ENCODE results near the gene ELMO3.
A peak's percentile ranks its signal among the peaks of the same experiment; 100 is the strongest.

ELMO3 gene

DNA sequence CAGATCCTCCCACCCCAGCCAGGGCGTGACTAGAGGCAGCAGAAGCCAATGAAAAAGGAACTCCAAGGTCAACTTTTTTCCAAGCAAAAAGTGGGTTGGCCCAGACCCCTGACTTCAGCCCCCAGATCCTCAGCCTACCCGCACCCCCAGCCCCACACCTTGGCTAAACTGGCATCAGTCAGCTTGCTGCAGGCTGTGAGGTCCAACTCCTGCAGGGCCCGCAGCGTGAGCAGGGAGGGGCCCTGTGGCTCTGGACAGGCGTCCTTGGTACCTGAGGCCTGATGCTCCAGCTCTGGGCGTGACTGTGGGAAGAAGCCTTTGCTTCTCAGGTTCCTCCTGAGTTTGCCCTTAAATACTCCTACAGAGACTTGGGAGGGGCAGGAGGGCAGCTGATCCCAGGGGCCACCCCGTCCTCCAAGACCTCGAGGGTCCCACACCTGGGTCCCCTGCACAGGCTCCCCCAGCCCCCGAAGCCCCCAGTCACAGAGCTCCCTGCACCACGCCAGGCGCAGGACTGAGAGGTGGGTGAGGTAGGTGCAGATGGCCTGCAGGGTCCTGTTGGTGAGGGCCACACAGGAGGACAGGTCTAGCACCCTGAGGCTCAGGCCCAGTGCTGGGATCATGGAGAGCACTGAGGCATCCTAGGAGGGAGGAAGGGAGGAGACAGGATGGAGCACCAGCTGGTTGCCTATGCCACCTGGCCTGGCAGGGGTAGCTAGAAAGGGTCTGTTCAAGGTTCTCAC is 9.4 kb downstream of the ELMO3 start:
- H3K27ac ChIP-seq: peak overlapping the region in 1 of 21 experiments; percentile 5
- no peak overlapping the region for H3K4me3 ChIP-seq

- Histone ChIP-seq H3K27ac (no peak overlapping the region), H3K4me3 (no peak overlapping the region)
These were observed 10.6 kb downstream of the ELMO3 start for GRCh38 chr16:67209565-67209964.

GRCh38 chr16:67210069-67210937 is 11.4 kb downstream of the ELMO3 start:
- H3K4me3 ChIP-seq: no peak overlapping the region
- H3K27ac ChIP-seq: no peak overlapping the region

DNA sequence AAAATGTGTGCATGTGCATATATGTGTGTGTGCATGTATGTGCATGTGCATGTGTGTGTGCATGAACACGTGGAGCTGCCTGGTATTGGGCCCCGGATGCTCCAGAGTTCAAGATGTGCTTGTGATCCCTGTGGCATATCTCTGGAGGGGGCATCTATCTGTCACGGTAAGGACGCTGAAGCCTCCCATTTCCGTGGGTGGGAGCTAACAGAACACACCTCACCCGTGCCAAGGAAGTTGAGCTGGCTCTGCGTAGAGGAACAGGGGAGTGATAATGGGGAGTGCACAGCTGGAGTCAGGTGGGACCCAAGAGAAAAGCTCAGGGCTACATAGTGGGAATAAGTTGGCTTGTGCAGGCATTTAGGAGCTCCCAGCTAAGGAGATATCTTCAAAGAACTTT is 12.7 kb downstream of the ELMO3 start:
- Histone ChIP-seq H3K4me3 (no peak overlapping the region), H3K27ac (no peak overlapping the region)

- no peak overlapping the region for H3K4me3 ChIP-seq
- H3K27ac ChIP-seq: peak overlapping the region in 6 of 21 experiments; percentile 9 to 62 (median 25)
These were observed 13.8 kb downstream of the ELMO3 start for GRCh38 chr16:67212766-67213165.

DNA sequence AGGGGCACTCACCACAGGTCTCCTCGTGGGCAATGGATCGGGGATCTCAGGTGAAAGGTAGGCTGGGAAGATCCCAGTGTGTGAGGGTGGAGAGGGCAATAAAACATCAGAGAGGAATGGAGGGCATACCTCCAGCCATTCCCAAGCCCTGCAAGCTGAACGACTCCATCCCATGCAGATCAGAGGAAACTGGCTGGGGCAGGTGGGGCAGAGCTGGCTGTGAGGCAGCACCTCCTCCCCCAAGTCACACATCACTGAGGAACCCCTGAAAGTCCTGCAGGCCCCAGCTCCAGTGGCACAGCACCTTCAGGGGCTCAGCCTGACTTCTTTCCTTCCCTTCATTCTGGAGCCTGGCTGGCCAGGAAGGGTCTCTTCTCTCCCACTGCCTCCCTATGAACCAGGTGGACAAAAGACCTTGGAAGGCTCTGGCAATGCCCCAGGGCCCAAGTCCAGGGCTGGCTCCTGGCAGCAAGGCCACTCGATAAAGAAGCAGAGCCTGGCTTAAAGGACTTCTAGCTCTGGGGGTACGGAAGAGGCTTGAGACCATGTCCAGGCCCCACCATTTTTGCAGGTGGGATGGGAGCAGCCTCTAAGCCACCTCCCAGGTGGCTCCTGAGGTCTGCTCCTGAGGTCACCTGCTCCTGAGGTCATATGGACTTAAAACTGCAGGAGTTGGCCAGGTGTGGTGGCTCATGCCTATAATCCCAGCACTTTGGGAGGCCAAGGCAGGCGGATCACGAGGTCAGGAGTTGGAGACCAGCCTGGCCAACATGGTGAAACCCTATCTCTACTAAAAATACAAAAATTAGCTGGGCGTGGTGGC is 14.5 kb downstream of the ELMO3 start:
- Histone ChIP-seq H3K4me3 (no peak overlapping the region), H3K27ac (peak overlapping the region in 7 of 21 experiments; percentile 9 to 62 (median 26))

- peak overlapping the region in 1 of 21 experiments; percentile 7 for H3K27ac ChIP-seq
- H3K4me3 ChIP-seq: no peak overlapping the region
These were observed 16.8 kb downstream of the ELMO3 start for GRCh38 chr16:67215706-67216105.

DNA sequence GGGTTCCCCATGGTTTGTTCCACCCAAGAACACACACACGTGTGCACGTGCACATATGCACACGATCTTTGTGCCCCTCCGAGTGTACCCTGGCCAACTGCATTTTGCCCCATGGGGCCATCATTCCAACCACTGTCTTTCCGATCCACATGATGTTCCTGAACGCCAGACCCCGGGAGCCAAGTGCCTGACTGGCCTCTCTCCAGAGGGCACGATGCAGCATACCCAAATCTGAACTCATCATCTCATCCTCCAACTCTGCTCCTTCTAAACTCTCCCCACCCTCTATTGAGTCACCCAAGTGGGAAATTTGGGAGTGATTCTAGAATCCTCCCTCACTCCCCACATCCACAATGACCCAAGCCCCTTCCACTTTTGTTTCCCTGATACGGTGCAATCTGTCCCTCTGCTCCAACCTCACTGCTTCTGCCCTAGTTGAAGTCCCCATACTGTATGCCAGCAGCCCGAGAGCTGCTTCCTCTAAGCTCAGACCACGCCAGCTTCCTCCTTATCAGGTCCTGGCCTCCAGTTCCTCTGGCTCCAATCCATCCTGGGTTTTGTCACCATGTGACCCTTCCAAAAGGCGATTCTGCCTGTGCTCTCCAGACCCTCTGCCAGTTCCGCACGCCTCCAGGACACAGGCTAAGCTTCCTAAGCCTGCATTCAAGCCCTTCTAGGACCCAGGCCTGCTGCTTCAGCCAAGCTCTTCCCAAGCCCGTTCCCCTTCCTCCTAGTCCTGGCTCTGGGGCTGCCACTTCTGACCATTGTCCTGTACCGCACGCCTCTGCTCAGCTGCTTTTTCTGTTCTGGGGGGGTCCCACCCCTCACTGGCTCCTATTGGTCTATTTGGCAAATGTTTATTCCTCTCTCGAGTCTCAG is 17.9 kb downstream of the ELMO3 start:
- Histone ChIP-seq H3K27ac (peak overlapping the region in 13 of 21 experiments; percentile 11 to 76 (median 44)), H3K4me3 (no peak overlapping the region)

DNA sequence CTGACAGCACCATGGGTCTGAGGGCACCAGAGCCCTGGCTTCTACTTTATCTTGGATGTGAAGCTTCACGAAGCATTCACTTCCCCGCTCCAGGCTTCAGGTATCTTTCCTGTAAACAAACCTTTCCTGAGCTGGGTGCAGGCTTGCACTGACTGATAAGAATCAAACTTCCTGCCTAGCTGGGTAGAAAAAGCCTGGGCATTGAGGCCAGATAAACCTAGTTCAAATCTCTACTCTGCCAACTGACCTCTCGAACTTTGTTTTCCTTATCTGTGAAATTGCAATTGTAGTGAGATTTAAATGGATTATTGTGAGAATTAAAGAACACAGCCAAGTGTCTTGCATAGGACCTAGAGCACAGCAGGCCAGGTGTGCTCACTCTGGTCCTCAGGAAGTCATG is 25.1 kb downstream of the ELMO3 start:
- H3K27ac ChIP-seq: peak overlapping the region in 2 of 21 experiments; percentile 6 to 26

DNA sequence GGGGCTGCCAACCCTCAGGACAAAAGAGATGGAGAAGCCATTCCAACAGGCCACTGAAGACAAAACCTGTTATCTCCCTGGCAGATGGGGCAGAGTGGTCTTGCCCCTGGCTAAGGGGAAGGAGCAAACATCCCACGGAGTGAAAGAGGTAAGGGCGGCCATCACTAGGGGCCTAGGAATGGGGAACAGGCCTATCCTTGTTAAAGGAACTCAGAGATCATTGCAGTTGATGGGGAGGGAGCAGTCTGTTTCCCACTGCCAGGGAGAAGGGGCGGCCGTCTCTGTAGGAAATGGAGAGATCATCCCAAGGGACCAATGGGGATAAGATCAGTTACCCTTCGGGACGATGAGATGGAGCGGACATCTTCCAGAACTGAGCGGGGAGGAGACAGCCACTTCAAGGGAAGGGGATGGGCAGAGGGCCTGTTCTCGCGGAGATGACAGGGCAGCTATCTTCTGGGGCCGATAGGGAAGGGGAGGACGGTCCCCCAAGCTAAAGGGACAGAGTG is 27.4 kb downstream of the ELMO3 start:
- peak overlapping the region; percentile 74 to 100 (median 95) for H3K4me3 ChIP-seq
- H3K27ac ChIP-seq: peak overlapping the region in 20 of 21 experiments; percentile 56 to 93 (median 86)

More for the DNA sequence above, 25.1 kb downstream of the ELMO3 start:
- H3K4me3 ChIP-seq: no peak overlapping the region

DNA sequence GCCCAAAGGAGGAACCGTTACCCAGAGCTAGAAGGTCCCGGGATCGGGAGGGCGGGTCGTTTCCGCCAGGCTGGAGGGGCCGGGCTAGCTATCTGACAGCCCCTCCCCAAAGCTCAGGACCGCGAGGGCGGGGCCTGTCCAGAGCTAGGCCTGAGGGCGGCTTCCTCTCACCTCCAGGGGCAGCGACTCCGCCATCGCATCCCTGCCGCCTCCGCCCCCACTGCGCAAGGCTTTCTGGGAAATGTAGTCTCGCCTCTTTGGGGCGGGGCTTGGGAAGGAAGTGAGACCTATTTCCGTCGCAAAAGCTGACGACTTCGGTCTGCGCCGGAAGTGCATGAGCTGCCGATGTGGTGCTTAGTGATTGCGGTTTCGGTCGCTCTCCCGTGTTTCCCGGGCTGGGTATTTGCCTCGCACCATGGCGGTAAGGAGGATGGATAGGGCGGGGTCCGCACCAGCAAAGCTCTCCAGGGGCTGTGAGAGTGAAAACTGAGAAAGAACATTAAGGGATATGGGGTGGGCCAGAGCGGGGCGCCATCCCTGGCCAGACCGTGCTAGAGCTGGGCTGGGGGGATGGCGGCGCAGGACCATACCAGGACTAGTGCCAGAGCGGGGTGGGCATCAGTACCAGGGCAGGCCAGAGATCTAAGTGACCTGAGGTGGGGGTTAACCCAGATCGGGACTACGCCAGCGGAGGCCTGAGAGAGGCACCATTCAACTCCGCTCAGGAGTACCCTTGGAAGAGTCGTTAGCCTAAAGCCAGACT is 28.1 kb downstream of the ELMO3 start, which contains the start of gene TMEM208:
Gene TMEM208, plus strand, starts transcription at position 327 of the 763 bp plus-strand sequence. Its CDS starts 89 bp downstream, at position 416.
- Histone ChIP-seq H3K27ac (peak within 1 kb of the TSS; percentile 58 to 93 (median 85)), H3K4me3 (peak within 1 kb of the TSS; percentile 74 to 100 (median 95))

- Histone ChIP-seq H3K27ac (peak overlapping the region in 20 of 21 experiments; percentile 61 to 93 (median 86)), H3K4me3 (peak overlapping the region; percentile 74 to 100 (median 95))
These were observed 28.6 kb downstream of the ELMO3 start for GRCh38 chr16:67227567-67227921.

GRCh38 chr16:67228034-67228785 is 29.3 kb downstream of the ELMO3 start:
- H3K27ac ChIP-seq: peak overlapping the region in 4 of 21 experiments; percentile 86 to 92 (median 90)
- H3K4me3 ChIP-seq: peak overlapping the region in 5 of 7 experiments; percentile 82 to 99 (median 95)

DNA sequence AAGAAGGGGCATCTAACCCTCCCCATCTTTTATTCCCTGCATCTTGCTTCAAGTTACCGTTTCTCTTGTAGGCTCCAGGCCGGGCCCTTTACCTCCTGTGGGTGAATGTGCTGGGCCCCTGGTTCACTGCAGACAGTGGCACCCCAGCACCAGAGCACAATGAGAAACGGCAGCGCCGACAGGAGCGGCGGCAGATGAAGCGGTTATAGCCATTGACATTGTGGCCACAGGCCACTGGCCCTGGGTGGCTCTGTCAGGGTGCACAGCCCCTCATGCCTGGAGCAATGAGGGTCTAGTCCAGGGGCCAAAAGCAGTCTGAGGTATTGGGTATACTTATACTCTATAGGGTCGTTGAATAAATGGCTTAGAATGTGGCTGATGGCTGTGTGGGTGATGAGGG is 30.0 kb downstream of the ELMO3 start:
- Histone ChIP-seq H3K4me3 (no peak overlapping the region), H3K27ac (no peak overlapping the region)

GRCh38 chr16:67229906-67230808 is 31.2 kb downstream of the ELMO3 start:
- no peak overlapping the region for H3K27ac ChIP-seq
- H3K4me3 ChIP-seq: no peak overlapping the region
